Measurements from ENCODE around the gene TEX14. TPM values are rescaled to one million over a fixed set of nuclear protein-coding genes. Genes with fewer than 3 reads are reported as not detected.

TEX14 gene
- total RNA-seq, 1 donor from 2014 or later, result 0.34 TPM

DNA sequence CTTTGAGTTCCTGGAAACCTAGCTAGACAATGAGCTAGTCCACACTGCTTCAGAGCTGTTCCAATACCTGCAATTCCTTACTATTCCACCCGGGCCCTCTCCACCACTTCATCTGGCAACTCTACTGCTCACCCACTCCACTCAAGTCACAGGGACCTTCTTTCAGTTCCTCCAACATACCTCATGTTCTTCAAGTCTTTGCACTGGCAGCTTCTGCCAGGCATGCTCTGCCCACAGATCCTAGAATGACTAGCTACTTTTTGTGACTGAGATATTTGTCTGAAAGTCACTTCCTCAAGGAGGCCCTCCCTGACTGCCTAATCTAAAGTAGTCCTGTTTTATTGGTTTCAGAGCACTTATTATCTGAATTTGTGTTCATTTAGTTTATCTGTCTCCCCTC is 86.4 kb downstream of the TEX14 start:
- Mint-ChIP-seq H3K4me1 (no peaks in the 10 kb centered on the region), H3K4me3 (no peak overlapping the region), H3K36me3 (no peaks in the 10 kb centered on the region), H3K9me3 (no peaks in the 10 kb centered on the region), H3K27ac (no peak overlapping the region), H3K27me3 (ENCODE audit: low read depth) (no peaks in the 10 kb centered on the region)
- DNase-seq (ENCODE audit: low spot score in 2 of 2, unreplicated experiment in 2 of 2), result no peak
- TF ChIP-seq CTCF (IDR thresholded peaks at IDR 0.05; ENCODE audit: unreplicated experiment), result no peak

DNA sequence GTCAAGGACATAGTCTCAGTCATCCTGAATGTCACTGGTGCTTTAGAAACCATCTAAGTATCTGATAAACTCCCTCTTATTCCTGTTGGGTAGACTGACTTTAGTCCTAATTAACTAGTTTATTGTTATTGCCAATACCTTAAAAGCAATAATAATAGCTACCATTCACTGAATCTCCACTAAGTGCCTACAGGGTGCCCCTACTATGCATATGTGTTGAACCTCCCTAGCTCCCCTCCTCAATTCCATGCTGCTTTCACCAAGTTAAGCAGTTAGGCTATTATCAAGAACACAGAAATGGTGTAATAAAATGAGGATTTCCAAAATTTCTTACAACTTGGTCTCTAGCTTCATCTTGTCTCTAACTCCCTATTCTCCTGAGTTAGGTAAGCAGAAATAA is 89.9 kb downstream of the TEX14 start:
- no peaks in the 10 kb centered on the region for H3K4me1 Mint-ChIP-seq
- no peaks in the 10 kb centered on the region for H3K9me3 Mint-ChIP-seq
- no peak overlapping the region for H3K27ac Mint-ChIP-seq
- no peak overlapping the region for H3K4me3 Mint-ChIP-seq
- TF ChIP-seq CTCF (IDR thresholded peaks at IDR 0.05; ENCODE audit: unreplicated experiment), result no peak
- no peak for DNase-seq (ENCODE audit: low spot score in 2 of 2, unreplicated experiment in 2 of 2)
- peaks cover 2% of the 10 kb centered on the region for H3K27me3 Mint-ChIP-seq (ENCODE audit: low read depth)
- no peaks in the 10 kb centered on the region for H3K36me3 Mint-ChIP-seq

- Mint-ChIP-seq H3K27me3 (ENCODE audit: low read depth) (peaks cover 2% of the 10 kb centered on the region), H3K4me3 (no peak overlapping the region), H3K36me3 (no peaks in the 10 kb centered on the region), H3K27ac (no peak overlapping the region), H3K4me1 (no peaks in the 10 kb centered on the region), H3K9me3 (no peaks in the 10 kb centered on the region)
- no peak for TF ChIP-seq CTCF (IDR thresholded peaks at IDR 0.05; ENCODE audit: unreplicated experiment)
- no peak for DNase-seq (ENCODE audit: low spot score in 2 of 2, unreplicated experiment in 2 of 2)
Observed at GRCh38 chr17:58597371-58597770, 94.5 kb downstream of the TEX14 start.

- Mint-ChIP-seq H3K4me1 (no peaks in the 10 kb centered on the region), H3K9me3 (no peaks in the 10 kb centered on the region), H3K36me3 (no peaks in the 10 kb centered on the region), H3K27ac (no peak overlapping the region), H3K27me3 (ENCODE audit: low read depth) (peaks cover 2% of the 10 kb centered on the region), H3K4me3 (no peak overlapping the region)
- no peak for TF ChIP-seq CTCF (IDR thresholded peaks at IDR 0.05; ENCODE audit: unreplicated experiment)
- DNase-seq (ENCODE audit: low spot score in 2 of 2, unreplicated experiment in 2 of 2), result no peak
Observed at GRCh38 chr17:58595194-58595792, 96.6 kb downstream of the TEX14 start.

- H3K4me1 Mint-ChIP-seq, result no peaks in the 10 kb centered on the region
- H3K36me3 Mint-ChIP-seq, result no peaks in the 10 kb centered on the region
- DNase-seq (ENCODE audit: low spot score in 2 of 2, unreplicated experiment in 2 of 2), result no peak
- no peaks in the 10 kb centered on the region for H3K27me3 Mint-ChIP-seq (ENCODE audit: low read depth)
- no peaks in the 10 kb centered on the region for H3K9me3 Mint-ChIP-seq
- no peak for TF ChIP-seq CTCF (IDR thresholded peaks at IDR 0.05; ENCODE audit: unreplicated experiment)
- H3K4me3 Mint-ChIP-seq, result no peak overlapping the region
- no peak overlapping the region for H3K27ac Mint-ChIP-seq
Observed at GRCh38 chr17:58593123-58593522, 98.7 kb downstream of the TEX14 start.

- no peak for DNase-seq (ENCODE audit: low spot score in 2 of 2, unreplicated experiment in 2 of 2)
- Mint-ChIP-seq H3K27me3 (ENCODE audit: low read depth) (no peaks in the 10 kb centered on the region), H3K27ac (no peak overlapping the region), H3K9me3 (no peaks in the 10 kb centered on the region), H3K4me1 (no peaks in the 10 kb centered on the region), H3K36me3 (no peaks in the 10 kb centered on the region), H3K4me3 (no peak overlapping the region)
- peak; percentile 71 for TF ChIP-seq CTCF (IDR thresholded peaks at IDR 0.05; ENCODE audit: unreplicated experiment)
Observed at GRCh38 chr17:58591455-58591854, 100.4 kb downstream of the TEX14 start.
